CD4-positive, CD25-positive, alpha-beta regulatory T cell (primary cell): Measurements from ENCODE around the gene KDM6A. TPM values are rescaled to one million over a fixed set of nuclear protein-coding genes. Genes with fewer than 3 reads are reported as not detected.
"Not testable (repeated sequence)": the region's sequence is repeated elsewhere in the genome, so short reads cannot be mapped to it uniquely, and the experiment has no call there.

Experiments used
- ATAC-seq, 2 donors: fragments of 150-1000 bp; cut with Tn5 transposase; one replicate each; pipeline ENCODE4 v1.10.0; 2021; ENCODE audit warnings: low read depth in 2 of 2, moderate number of reproducible peaks in 2 of 2, moderate library complexity in 1 of 2
- DNase-seq, 3 donors: peaks; one replicate each; pipeline versions ENCODE4 v3.0.0 to v3.0.0-alpha.2; 2012 to 2022; ENCODE audit warnings: mixed read lengths in 1 of 3
- H3K27ac ChIP-seq: one replicate; pipeline ENCODE4 v1.7.0; 2013; ENCODE audit warnings: mild to moderate bottlenecking, low read length; ENCODE audit not compliant: insufficient read depth, poor library complexity, severe bottlenecking
- H3K27me3 ChIP-seq: one replicate; pipeline ENCODE4 v1.7.0; 2013; ENCODE audit warnings: low read length; ENCODE audit not compliant: control insufficient read depth, insufficient read depth
- H3K36me3 ChIP-seq: one replicate; pipeline ENCODE4 v1.7.0; 2013; ENCODE audit warnings: mild to moderate bottlenecking, low read length, moderate library complexity; ENCODE audit not compliant: control insufficient read depth, insufficient read depth
- H3K4me1 ChIP-seq: 2 replicates; pipeline ENCODE4 v1.7.0; 2013; ENCODE audit warnings: mild to moderate bottlenecking, low read length; ENCODE audit not compliant: insufficient read depth, control insufficient read depth, poor library complexity, severe bottlenecking
- H3K4me3 ChIP-seq: one replicate; pipeline ENCODE4 v1.7.0; 2013; ENCODE audit warnings: low read depth, mild to moderate bottlenecking, low read length, moderate library complexity
- H3K9me3 ChIP-seq, 2 experiments: 1 replicate in 1 of 2; 2 replicates in 1 of 2; pipeline ENCODE4 v1.7.0; 2013; ENCODE audit warnings: low read length in 2 of 2, mild to moderate bottlenecking in 1 of 2, moderate library complexity in 1 of 2; ENCODE audit not compliant: control insufficient read depth in 2 of 2
- H3K27ac Mint-ChIP-seq, 3 donors: one replicate each; pipeline ENCODE4 v1.8.0; 2020 to 2022; ENCODE audit warnings: mild to moderate bottlenecking in 3 of 3, mixed read lengths in 3 of 3, moderate library complexity in 2 of 3
- H3K27me3 Mint-ChIP-seq: one replicate; pipeline ENCODE4 v1.8.0; 2022; ENCODE audit warnings: mild to moderate bottlenecking, mixed read lengths
- H3K36me3 Mint-ChIP-seq: one replicate; pipeline ENCODE4 v1.8.0; 2020; ENCODE audit warnings: mixed read lengths
- H3K4me1 Mint-ChIP-seq, 4 donors: one replicate each; pipeline ENCODE4 v1.8.0; 2020 to 2022; ENCODE audit warnings: mixed read lengths in 4 of 4, mild to moderate bottlenecking in 1 of 4
- H3K4me3 Mint-ChIP-seq, 4 donors: one replicate each; pipeline ENCODE4 v1.8.0; 2020 to 2022; ENCODE audit warnings: mild to moderate bottlenecking in 4 of 4, mixed read lengths in 4 of 4, moderate library complexity in 3 of 4
- H3K9me3 Mint-ChIP-seq, 7 donors: one replicate each; pipeline ENCODE4 v1.8.0; 2020 to 2022; ENCODE audit warnings: mixed read lengths in 7 of 7, mild to moderate bottlenecking in 3 of 7, moderate library complexity in 2 of 7
- polyA plus RNA-seq, 4 donors: library from polyadenylated mRNA; unstranded; fragments of 300-500 nt; fragmentation: Illumina TruSeq; gene quantifications; one replicate each; pipeline ENCODE4 v1.2.3, GENCODE V29; 2021
- total RNA-seq: library from RNA; stranded (reverse); gene quantifications from one replicate; pipeline ENCODE4 v1.2.3, GENCODE V29; 2022

KDM6A gene
- total and polyA plus RNA-seq, 5 donors from 2014 or later = 9.2 to 116 (median 20.5) TPM

GRCh38 chrX:44903830-44904530, 31.0 kb downstream of the KDM6A start:
- H3K4me3 Mint-ChIP-seq = peak overlapping the region in 3 of 4 donors; percentile 7 to 54 (median 23)
- no peaks in the 10 kb centered on the region for H3K27me3 Mint-ChIP-seq
- H3K27ac ChIP-seq = no peak overlapping the region
- H3K27me3 ChIP-seq = no peaks in the 10 kb centered on the region
- DNase-seq (peak in 1 of 3 donors; percentile 22), ATAC-seq (no peak)
- peak overlapping the region in 1 of 3 donors; percentile 23 for H3K27ac Mint-ChIP-seq
- H3K36me3 ChIP-seq = no peaks in the 10 kb centered on the region
- peaks cover 0 to 13% (median 6%) of the 10 kb centered on the region in 7 donors for H3K9me3 Mint-ChIP-seq
- H3K4me1 Mint-ChIP-seq = peaks cover 32 to 80% (median 62%) of the 10 kb centered on the region in 4 donors
- no peak overlapping the region for H3K4me3 ChIP-seq
- H3K9me3 ChIP-seq = peaks cover 6 to 12% of the 10 kb centered on the region in 2 experiments
- peaks cover 34% of the 10 kb centered on the region for H3K4me1 ChIP-seq
- H3K36me3 Mint-ChIP-seq = peaks cover 12% of the 10 kb centered on the region

- H3K27me3 ChIP-seq = no peaks in the 10 kb centered on the region
- H3K4me3 ChIP-seq = peak overlapping the region; percentile 26
- H3K9me3 ChIP-seq = peaks cover 6 to 12% of the 10 kb centered on the region in 2 experiments
- no peak for DNase-seq
- no peaks in the 10 kb centered on the region for H3K36me3 ChIP-seq
- peaks cover 32% of the 10 kb centered on the region for H3K4me1 ChIP-seq
- no peak for ATAC-seq
- Mint-ChIP-seq H3K4me3 (peak overlapping the region in 3 of 4 donors; percentile 10 to 54 (median 23)), H3K9me3 (peaks cover 0 to 13% (median 6%) of the 10 kb centered on the region in 7 donors), H3K4me1 (peaks cover 30 to 80% (median 61%) of the 10 kb centered on the region in 4 donors), H3K27me3 (no peaks in the 10 kb centered on the region), H3K27ac (peak overlapping the region in 1 of 3 donors; percentile 16), H3K36me3 (peaks cover 12% of the 10 kb centered on the region)
- H3K27ac ChIP-seq = no peak overlapping the region
Observed at GRCh38 chrX:44904542-44905115, 31.6 kb downstream of the KDM6A start.

- H3K9me3 Mint-ChIP-seq = peaks cover 0 to 13% (median 6%) of the 10 kb centered on the region in 7 donors
- no peak for ATAC-seq
- no peak overlapping the region for H3K27ac Mint-ChIP-seq
Observed at GRCh38 chrX:44906041-44906440, 33.1 kb downstream of the KDM6A start.

GRCh38 chrX:44906542-44906941, 33.6 kb downstream of the KDM6A start:
- peak overlapping the region; percentile 37 to 76 (median 50) for H3K4me3 Mint-ChIP-seq
- DNase-seq (no peak), ATAC-seq (no peak)
- Histone ChIP-seq H3K27ac (no peak overlapping the region), H3K27me3 (no peaks in the 10 kb centered on the region), H3K9me3 (peaks cover 6 to 12% of the 10 kb centered on the region in 2 experiments), H3K4me3 (no peak overlapping the region), H3K36me3 (no peaks in the 10 kb centered on the region), H3K4me1 (peaks cover 22% of the 10 kb centered on the region)
- H3K27ac Mint-ChIP-seq = peak overlapping the region in 1 of 3 donors; percentile 91
- no peaks in the 10 kb centered on the region for H3K27me3 Mint-ChIP-seq
- peaks cover 26 to 68% (median 54%) of the 10 kb centered on the region in 4 donors for H3K4me1 Mint-ChIP-seq
- peaks cover 0 to 13% (median 6%) of the 10 kb centered on the region in 7 donors for H3K9me3 Mint-ChIP-seq
- H3K36me3 Mint-ChIP-seq = peaks cover 8% of the 10 kb centered on the region

More at GRCh38 chrX:44906041-44906440, 33.1 kb downstream of the KDM6A start:
- peaks cover 22% of the 10 kb centered on the region for H3K4me1 ChIP-seq
- Mint-ChIP-seq H3K4me1 (peaks cover 26 to 71% (median 56%) of the 10 kb centered on the region in 4 donors), H3K27me3 (no peaks in the 10 kb centered on the region), H3K36me3 (peaks cover 8% of the 10 kb centered on the region), H3K4me3 (peak overlapping the region in 1 of 4 donors; percentile 23)
- no peaks in the 10 kb centered on the region for H3K36me3 ChIP-seq
- H3K9me3 ChIP-seq = peaks cover 6 to 12% of the 10 kb centered on the region in 2 experiments
- no peak for DNase-seq
- no peak overlapping the region for H3K4me3 ChIP-seq
- H3K27me3 ChIP-seq = no peaks in the 10 kb centered on the region
- H3K27ac ChIP-seq = no peak overlapping the region

- no peaks in the 10 kb centered on the region for H3K27me3 Mint-ChIP-seq
- DNase-seq (no peak), ATAC-seq (no peak)
- H3K27ac Mint-ChIP-seq = peak overlapping the region in 2 of 3 donors; percentile 10 to 47
- Histone ChIP-seq H3K4me3 (peak overlapping the region; percentile 28), H3K4me1 (peaks cover 22% of the 10 kb centered on the region), H3K27me3 (no peaks in the 10 kb centered on the region), H3K9me3 (peaks cover under 1 to 3% of the 10 kb centered on the region in 2 experiments), H3K27ac (no peak overlapping the region), H3K36me3 (no peaks in the 10 kb centered on the region)
- H3K9me3 Mint-ChIP-seq = peaks cover 0 to 11% (median 4%) of the 10 kb centered on the region in 7 donors
- peaks cover 27 to 73% (median 55%) of the 10 kb centered on the region in 4 donors for H3K4me1 Mint-ChIP-seq
- peak overlapping the region; percentile 53 to 74 (median 64) for H3K4me3 Mint-ChIP-seq
- H3K36me3 Mint-ChIP-seq = peaks cover 11% of the 10 kb centered on the region
Observed at GRCh38 chrX:44908153-44908552, 35.2 kb downstream of the KDM6A start.

- Histone ChIP-seq H3K4me1 (peaks cover 25% of the 10 kb centered on the region), H3K9me3 (no peaks in the 10 kb centered on the region), H3K4me3 (no peak overlapping the region), H3K27me3 (no peaks in the 10 kb centered on the region), H3K27ac (no peak overlapping the region), H3K36me3 (no peaks in the 10 kb centered on the region)
- DNase-seq = no peak
- Mint-ChIP-seq H3K9me3 (peaks cover 0 to 8% (median 0%) of the 10 kb centered on the region in 7 donors), H3K4me1 (peaks cover 24 to 74% (median 52%) of the 10 kb centered on the region in 4 donors), H3K4me3 (peak overlapping the region in 2 of 4 donors; percentile 10 to 53), H3K36me3 (peaks cover 5% of the 10 kb centered on the region), H3K27me3 (no peaks in the 10 kb centered on the region), H3K27ac (no peak overlapping the region)
- no peak for ATAC-seq
Observed at GRCh38 chrX:44908827-44909226, 35.8 kb downstream of the KDM6A start.

- not testable (repeated sequence) for H3K36me3 ChIP-seq, H3K9me3 ChIP-seq, ATAC-seq, H3K36me3 Mint-ChIP-seq, H3K4me3 ChIP-seq, H3K27me3 Mint-ChIP-seq, H3K27me3 ChIP-seq, H3K9me3 Mint-ChIP-seq, H3K27ac ChIP-seq, H3K4me3 Mint-ChIP-seq, DNase-seq, H3K27ac Mint-ChIP-seq
- peaks cover 25% of the 10 kb centered on the region for H3K4me1 ChIP-seq
- H3K4me1 Mint-ChIP-seq = peaks cover 25 to 74% (median 51%) of the 10 kb centered on the region in 4 donors
Observed at GRCh38 chrX:44910508-44910907, 37.5 kb downstream of the KDM6A start.
